KMS-11 (cell line): ENCODE results near the gene CHRNB2.

Experiments used
- H2AFZ ChIP-seq: fragments of 200-600 bp; sonication (generic); 2 replicates; pipeline ENCODE4 v1.6.1; 2016; ENCODE audit warnings: antibody characterized with exemption, mixed run types, low read depth
- H3K27ac ChIP-seq: fragments of 200-600 bp; sonication (generic); 2 replicates; pipeline ENCODE4 v1.6.1; 2016; ENCODE audit warnings: mild to moderate bottlenecking, mixed run types
- H3K27me3 ChIP-seq: fragments of 200-600 bp; sonication (generic); 2 replicates; pipeline ENCODE4 v1.6.1; 2017; ENCODE audit warnings: mild to moderate bottlenecking, low read depth, mixed run types, moderate library complexity; ENCODE audit not compliant: insufficient read depth
- H3K36me3 ChIP-seq: fragments of 200-600 bp; sonication (generic); 2 replicates; pipeline ENCODE4 v1.6.1; 2017; ENCODE audit warnings: mild to moderate bottlenecking, mixed run types; ENCODE audit not compliant: insufficient read depth
- H3K4me1 ChIP-seq: fragments of 200-600 bp; sonication (generic); 2 replicates; pipeline ENCODE4 v1.6.1; 2016; ENCODE audit warnings: mild to moderate bottlenecking, low read depth, mixed run types; ENCODE audit not compliant: poor library complexity, severe bottlenecking
- H3K4me2 ChIP-seq: fragments of 200-600 bp; sonication (generic); 2 replicates; pipeline ENCODE4 v1.7.0; 2016; ENCODE audit warnings: mild to moderate bottlenecking, mixed run types
- H3K4me3 ChIP-seq: fragments of 200-600 bp; sonication (generic); IDR thresholded peaks from 2 replicates; pipeline ENCODE4 v1.6.1; 2017; ENCODE audit warnings: low read depth, low read length, mixed read lengths; ENCODE audit not compliant: insufficient read depth
- H3K79me2 ChIP-seq: fragments of 200-600 bp; sonication (generic); 2 replicates; pipeline ENCODE4 v1.6.1; 2016; ENCODE audit warnings: low read depth, mixed run types; ENCODE audit not compliant: insufficient read depth
- H3K9ac ChIP-seq: fragments of 200-600 bp; sonication (generic); 2 replicates; pipeline ENCODE4 v1.6.1; 2016; ENCODE audit warnings: mild to moderate bottlenecking, mixed run types
- H4K20me1 ChIP-seq: fragments of 200-600 bp; sonication (generic); 2 replicates; pipeline ENCODE4 v1.6.1; 2016; ENCODE audit warnings: mild to moderate bottlenecking, mixed run types; ENCODE audit not compliant: insufficient read depth
- TF ChIP-seq, protein P1 (sequence below): fragments of 200-600 bp; sonication (generic); conservative IDR thresholded peaks from 2 replicates; pipeline ENCODE4 v1.6.1; 2017; ENCODE audit warnings: low read depth, mild to moderate bottlenecking, antibody characterized with exemption, low read length, moderate library complexity, mixed read lengths

Gene CHRNB2

DNA sequence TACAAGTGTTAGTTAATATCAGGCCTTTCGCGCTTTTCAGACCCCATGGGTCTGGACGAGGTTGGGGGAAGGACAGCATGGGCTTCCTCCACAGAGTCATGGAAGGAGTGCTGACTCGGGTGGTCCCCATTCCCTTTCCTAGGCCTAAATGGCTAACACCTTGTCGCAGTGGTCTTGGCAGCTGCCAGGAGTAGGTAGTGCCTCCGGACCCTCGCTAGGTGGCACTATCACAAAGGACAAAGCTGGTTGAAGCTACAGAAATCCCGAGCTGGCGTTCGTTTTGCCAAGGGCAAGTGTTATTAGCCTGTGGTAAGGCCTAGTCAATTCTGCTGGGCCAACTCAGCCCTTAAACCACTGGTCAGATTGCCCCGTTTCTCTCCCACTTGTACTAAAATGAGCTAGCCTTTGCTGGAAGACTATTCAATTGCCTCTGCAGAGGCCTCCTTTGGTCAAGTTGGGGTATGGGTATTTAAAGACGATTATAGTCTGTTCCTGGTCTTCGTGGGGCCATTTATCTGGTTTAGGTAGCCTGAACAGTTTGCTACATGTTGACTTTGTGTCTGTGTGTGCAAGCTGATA is 8.0 kb upstream of the CHRNB2 start:
- peaks cover 29% of the 10 kb centered on the region for H3K79me2 ChIP-seq
- H3K27me3 ChIP-seq, result no peaks in the 10 kb centered on the region; the same call in 1 of the 2 replicates
- peak overlapping the region; percentile 56 for H3K27ac ChIP-seq
- H4K20me1 ChIP-seq, result no peaks in the 10 kb centered on the region
- H3K4me2 ChIP-seq, result peak overlapping the region; percentile 84
- peak overlapping the region; percentile 73 for H2AFZ ChIP-seq
- H3K4me1 ChIP-seq, result peaks cover 25% of the 10 kb centered on the region
- peak overlapping the region; percentile 100 for H3K4me3 ChIP-seq
- TF ChIP-seq, protein P1, sequence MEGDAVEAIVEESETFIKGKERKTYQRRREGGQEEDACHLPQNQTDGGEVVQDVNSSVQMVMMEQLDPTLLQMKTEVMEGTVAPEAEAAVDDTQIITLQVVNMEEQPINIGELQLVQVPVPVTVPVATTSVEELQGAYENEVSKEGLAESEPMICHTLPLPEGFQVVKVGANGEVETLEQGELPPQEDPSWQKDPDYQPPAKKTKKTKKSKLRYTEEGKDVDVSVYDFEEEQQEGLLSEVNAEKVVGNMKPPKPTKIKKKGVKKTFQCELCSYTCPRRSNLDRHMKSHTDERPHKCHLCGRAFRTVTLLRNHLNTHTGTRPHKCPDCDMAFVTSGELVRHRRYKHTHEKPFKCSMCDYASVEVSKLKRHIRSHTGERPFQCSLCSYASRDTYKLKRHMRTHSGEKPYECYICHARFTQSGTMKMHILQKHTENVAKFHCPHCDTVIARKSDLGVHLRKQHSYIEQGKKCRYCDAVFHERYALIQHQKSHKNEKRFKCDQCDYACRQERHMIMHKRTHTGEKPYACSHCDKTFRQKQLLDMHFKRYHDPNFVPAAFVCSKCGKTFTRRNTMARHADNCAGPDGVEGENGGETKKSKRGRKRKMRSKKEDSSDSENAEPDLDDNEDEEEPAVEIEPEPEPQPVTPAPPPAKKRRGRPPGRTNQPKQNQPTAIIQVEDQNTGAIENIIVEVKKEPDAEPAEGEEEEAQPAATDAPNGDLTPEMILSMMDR, result peak; percentile 100
- H3K9ac ChIP-seq, result peak overlapping the region; percentile 58
- peaks cover 5% of the 10 kb centered on the region; the same call in 1 of the 2 replicates for H3K36me3 ChIP-seq

DNA sequence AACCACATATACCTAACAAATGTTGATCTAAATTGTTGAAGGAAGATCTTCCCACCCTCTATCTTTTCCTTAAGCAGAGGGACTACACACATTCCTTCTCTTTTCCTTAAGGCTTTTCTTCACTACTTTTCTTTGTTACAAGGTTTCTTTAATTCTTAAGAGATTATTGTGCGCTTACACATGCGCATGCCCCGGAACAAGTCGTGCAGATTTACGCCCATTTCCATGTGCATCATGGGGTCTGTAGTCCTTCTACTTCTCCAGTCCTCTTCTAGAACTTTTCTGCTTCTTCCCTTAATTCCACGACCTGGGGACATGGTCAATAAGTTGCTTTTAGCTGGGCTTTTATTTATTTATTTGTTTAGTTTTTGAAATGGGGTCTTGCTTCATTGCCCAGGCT is 1.7 kb upstream of the CHRNB2 start:
- Histone ChIP-seq H4K20me1 (no peaks in the 10 kb centered on the region), H3K36me3 (no peaks in the 10 kb centered on the region), H3K4me3 (no peak overlapping the region), H3K4me1 (peaks cover 10% of the 10 kb centered on the region), H3K9ac (no peak overlapping the region), H3K79me2 (no peaks in the 10 kb centered on the region), H3K4me2 (no peak overlapping the region), H2AFZ (no peak overlapping the region), H3K27me3 (peaks cover 58% of the 10 kb centered on the region), H3K27ac (no peak overlapping the region)
- TF ChIP-seq, protein P1, result no peak

GRCh38 chr1:154568157-154568815 is 708 bp downstream of the CHRNB2 start:
- Histone ChIP-seq H2AFZ (no peak overlapping the region), H3K79me2 (no peaks in the 10 kb centered on the region), H3K4me1 (peaks cover 10% of the 10 kb centered on the region), H3K36me3 (no peaks in the 10 kb centered on the region), H3K9ac (no peak overlapping the region), H3K27ac (no peak overlapping the region), H3K27me3 (peaks cover 69% of the 10 kb centered on the region), H3K4me3 (no peak overlapping the region), H3K4me2 (peak overlapping the region; percentile 91), H4K20me1 (no peaks in the 10 kb centered on the region)
- TF ChIP-seq, protein P1, result no peak

DNA sequence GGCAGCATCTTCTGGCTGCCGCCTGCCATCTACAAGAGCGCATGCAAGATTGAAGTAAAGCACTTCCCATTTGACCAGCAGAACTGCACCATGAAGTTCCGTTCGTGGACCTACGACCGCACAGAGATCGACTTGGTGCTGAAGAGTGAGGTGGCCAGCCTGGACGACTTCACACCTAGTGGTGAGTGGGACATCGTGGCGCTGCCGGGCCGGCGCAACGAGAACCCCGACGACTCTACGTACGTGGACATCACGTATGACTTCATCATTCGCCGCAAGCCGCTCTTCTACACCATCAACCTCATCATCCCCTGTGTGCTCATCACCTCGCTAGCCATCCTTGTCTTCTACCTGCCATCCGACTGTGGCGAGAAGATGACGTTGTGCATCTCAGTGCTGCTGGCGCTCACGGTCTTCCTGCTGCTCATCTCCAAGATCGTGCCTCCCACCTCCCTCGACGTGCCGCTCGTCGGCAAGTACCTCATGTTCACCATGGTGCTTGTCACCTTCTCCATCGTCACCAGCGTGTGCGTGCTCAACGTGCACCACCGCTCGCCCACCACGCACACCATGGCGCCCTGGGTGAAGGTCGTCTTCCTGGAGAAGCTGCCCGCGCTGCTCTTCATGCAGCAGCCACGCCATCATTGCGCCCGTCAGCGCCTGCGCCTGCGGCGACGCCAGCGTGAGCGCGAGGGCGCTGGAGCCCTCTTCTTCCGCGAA is 3.8 kb downstream of the CHRNB2 start:
- no peak overlapping the region for H2AFZ ChIP-seq
- no peaks in the 10 kb centered on the region for H3K79me2 ChIP-seq
- H3K4me3 ChIP-seq, result no peak overlapping the region
- no peaks in the 10 kb centered on the region for H4K20me1 ChIP-seq
- no peak overlapping the region for H3K4me2 ChIP-seq
- H3K27me3 ChIP-seq, result peaks cover 59% of the 10 kb centered on the region
- TF ChIP-seq, protein P1, result no peak
- H3K36me3 ChIP-seq, result no peaks in the 10 kb centered on the region
- peaks cover 31% of the 10 kb centered on the region for H3K4me1 ChIP-seq
- no peak overlapping the region for H3K27ac ChIP-seq
- no peak overlapping the region for H3K9ac ChIP-seq
